Measurements from ENCODE around the gene AQP12A.
"Not testable (repeated sequence)": the region's sequence is repeated elsewhere in the genome, so short reads cannot be mapped to it uniquely, and the experiment has no call there.

The AQP12A gene

GRCh38 chr2:240662681-240663080, 29.0 kb upstream of the AQP12A start:
- DNase-seq (ENCODE audit: low read depth): no peak

- DNase-seq (ENCODE audit: low read depth): no peak
Observed at GRCh38 chr2:240663546-240664190, 28.0 kb upstream of the AQP12A start.

GRCh38 chr2:240664622-240665021, 27.0 kb upstream of the AQP12A start:
- no peak for DNase-seq (ENCODE audit: low read depth)

GRCh38 chr2:240670402-240670801, 21.3 kb upstream of the AQP12A start:
- DNase-seq (ENCODE audit: low read depth): no peak

- DNase-seq (ENCODE audit: low read depth): no peak
Observed at GRCh38 chr2:240670950-240671349, 20.7 kb upstream of the AQP12A start.

GRCh38 chr2:240672076-240672700, 19.5 kb upstream of the AQP12A start:
- no peak for DNase-seq (ENCODE audit: low read depth)

- no peak for DNase-seq (ENCODE audit: low read depth)
Observed at GRCh38 chr2:240672701-240673190, 18.9 kb upstream of the AQP12A start.

- not testable (repeated sequence) for DNase-seq (ENCODE audit: low read depth)
Observed at GRCh38 chr2:240674461-240675184, 17.0 kb upstream of the AQP12A start.

- not testable (repeated sequence) for DNase-seq (ENCODE audit: low read depth)
Observed at GRCh38 chr2:240675345-240675744, 16.3 kb upstream of the AQP12A start.

- not testable (repeated sequence) for DNase-seq (ENCODE audit: low read depth)
Observed at GRCh38 chr2:240678043-240678442, 13.6 kb upstream of the AQP12A start.

- DNase-seq (ENCODE audit: low read depth): not testable (repeated sequence)
Observed at GRCh38 chr2:240678909-240679308, 12.8 kb upstream of the AQP12A start.

GRCh38 chr2:240680185-240680584, 11.5 kb upstream of the AQP12A start:
- DNase-seq (ENCODE audit: low read depth): not testable (repeated sequence)

- DNase-seq (ENCODE audit: low read depth): not testable (repeated sequence)
Observed at GRCh38 chr2:240682431-240683224, 9.0 kb upstream of the AQP12A start, which contains the start of gene AQP12B. TSS of gene AQP12B (minus strand) at chr2:240682885. CDS start at chr2:240682837, 48 bp downstream.

- not testable (repeated sequence) for DNase-seq (ENCODE audit: low read depth)
Observed at GRCh38 chr2:240683329-240683979, 8.2 kb upstream of the AQP12A start.

GRCh38 chr2:240683980-240684728, 7.5 kb upstream of the AQP12A start:
- DNase-seq (ENCODE audit: low read depth): not testable (repeated sequence)

GRCh38 chr2:240685771-240686371, 5.8 kb upstream of the AQP12A start:
- DNase-seq (ENCODE audit: low read depth): no peak

GRCh38 chr2:240686460-240686859, 5.2 kb upstream of the AQP12A start:
- no peak for DNase-seq (ENCODE audit: low read depth)

- no peak for DNase-seq (ENCODE audit: low read depth)
Observed at GRCh38 chr2:240687045-240687740, 4.5 kb upstream of the AQP12A start.

- no peak for DNase-seq (ENCODE audit: low read depth)
Observed at GRCh38 chr2:240687741-240688552, 3.7 kb upstream of the AQP12A start.
